Measurements from ENCODE around the gene KCNK13.

DNA sequence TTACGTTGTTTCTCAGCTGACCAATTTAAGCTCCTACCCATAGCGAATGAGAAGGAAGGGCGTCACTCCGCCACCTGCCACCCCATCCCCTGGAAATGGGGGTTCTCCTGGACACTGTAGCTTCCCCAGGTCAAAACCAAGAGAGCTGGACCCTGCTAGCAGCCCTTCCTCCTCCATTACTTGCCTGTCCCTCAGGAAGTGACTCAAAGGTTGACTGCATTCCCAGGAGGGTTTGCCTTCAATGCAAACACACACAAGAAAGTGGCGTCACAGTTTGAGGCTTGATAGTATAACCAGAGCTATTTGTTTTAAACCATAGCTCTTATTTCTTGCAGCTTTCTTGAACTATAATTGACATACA, 79.1 kb downstream of the KCNK13 start:
- TF ChIP-seq, protein P1, sequence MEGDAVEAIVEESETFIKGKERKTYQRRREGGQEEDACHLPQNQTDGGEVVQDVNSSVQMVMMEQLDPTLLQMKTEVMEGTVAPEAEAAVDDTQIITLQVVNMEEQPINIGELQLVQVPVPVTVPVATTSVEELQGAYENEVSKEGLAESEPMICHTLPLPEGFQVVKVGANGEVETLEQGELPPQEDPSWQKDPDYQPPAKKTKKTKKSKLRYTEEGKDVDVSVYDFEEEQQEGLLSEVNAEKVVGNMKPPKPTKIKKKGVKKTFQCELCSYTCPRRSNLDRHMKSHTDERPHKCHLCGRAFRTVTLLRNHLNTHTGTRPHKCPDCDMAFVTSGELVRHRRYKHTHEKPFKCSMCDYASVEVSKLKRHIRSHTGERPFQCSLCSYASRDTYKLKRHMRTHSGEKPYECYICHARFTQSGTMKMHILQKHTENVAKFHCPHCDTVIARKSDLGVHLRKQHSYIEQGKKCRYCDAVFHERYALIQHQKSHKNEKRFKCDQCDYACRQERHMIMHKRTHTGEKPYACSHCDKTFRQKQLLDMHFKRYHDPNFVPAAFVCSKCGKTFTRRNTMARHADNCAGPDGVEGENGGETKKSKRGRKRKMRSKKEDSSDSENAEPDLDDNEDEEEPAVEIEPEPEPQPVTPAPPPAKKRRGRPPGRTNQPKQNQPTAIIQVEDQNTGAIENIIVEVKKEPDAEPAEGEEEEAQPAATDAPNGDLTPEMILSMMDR (IDR thresholded peaks at IDR 0.05), result no peak
- TF ChIP-seq POLR2A (IDR thresholded peaks at IDR 0.05), result no peak

Measured in breast epithelium (tissue), 3 donors.